T-helper 1 cell treated with Interleukin-12 subunit alpha and Interleukin-12 subunit beta and Interleukin-4 antibody, amounts not matched to agents 30 ng/mL and 1 ng/mL, for 36 hours (primary cell): Measurements from ENCODE around the gene ADAP1. TPM values are rescaled to one million over a fixed set of nuclear protein-coding genes. Genes with fewer than 3 reads are reported as not detected.
"Not testable (repeated sequence)": the region's sequence is repeated elsewhere in the genome, so short reads cannot be mapped to it uniquely, and the experiment has no call there.

Experiments used
- intact Hi-C: fragments of 100-400 bp; cut with micrococcal nuclease; formaldehyde crosslinking; loops from one replicate; pipeline ENCODE4 v1.15.1; 2024
- total RNA-seq: library from RNA; stranded (reverse); gene quantifications from 2 replicates; pipeline ENCODE4 v1.2.3, GENCODE V29; 2022

ADAP1 gene
- total RNA-seq, 1 donor from 2014 or later = 20.9 TPM

DNA sequence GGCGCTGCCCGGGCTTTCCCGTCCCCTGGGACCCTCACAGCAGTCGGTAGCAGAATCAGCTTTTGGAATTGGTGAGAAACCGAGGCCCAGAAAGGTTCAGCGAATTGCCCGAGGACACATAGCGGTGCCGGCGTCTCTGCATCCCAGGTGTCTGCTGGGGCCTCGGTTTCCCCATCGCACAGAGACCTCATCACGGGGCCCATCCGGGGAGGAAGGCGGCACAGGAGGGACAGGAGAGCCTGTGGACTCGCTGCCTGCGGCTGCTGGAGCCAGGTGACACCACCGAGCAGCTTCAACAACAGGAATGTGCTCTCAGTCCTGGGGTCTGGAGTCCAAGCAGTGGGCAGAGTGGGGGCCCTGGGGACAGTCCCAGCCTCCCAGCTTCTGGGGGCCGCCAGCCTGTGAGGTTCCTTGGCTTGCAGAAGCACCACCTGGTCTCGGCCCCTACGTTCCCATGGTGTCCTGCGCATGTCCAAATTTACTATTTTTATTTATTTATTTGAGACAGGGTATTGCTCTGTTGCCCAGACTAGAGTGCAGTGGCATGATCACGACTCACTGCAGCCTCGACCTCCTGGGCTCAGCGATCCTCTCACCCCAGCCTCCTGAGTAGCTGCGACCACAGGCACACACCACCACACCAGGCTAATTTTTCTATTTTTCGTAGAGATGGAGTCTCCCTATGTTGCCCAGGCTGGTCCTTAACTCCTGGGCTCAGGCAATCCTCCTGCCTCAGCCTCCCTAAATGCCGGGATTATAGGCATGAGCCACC lies 21.4 kb upstream of the ADAP1 start:
- intact Hi-C loops = loop anchor here (1.0 to 2.0 kb wide), 13 partner anchors 17 to 483 kb away; partner anchors contain the start of genes GET4, MICALL2, SUN1 and ZFAND2A

DNA sequence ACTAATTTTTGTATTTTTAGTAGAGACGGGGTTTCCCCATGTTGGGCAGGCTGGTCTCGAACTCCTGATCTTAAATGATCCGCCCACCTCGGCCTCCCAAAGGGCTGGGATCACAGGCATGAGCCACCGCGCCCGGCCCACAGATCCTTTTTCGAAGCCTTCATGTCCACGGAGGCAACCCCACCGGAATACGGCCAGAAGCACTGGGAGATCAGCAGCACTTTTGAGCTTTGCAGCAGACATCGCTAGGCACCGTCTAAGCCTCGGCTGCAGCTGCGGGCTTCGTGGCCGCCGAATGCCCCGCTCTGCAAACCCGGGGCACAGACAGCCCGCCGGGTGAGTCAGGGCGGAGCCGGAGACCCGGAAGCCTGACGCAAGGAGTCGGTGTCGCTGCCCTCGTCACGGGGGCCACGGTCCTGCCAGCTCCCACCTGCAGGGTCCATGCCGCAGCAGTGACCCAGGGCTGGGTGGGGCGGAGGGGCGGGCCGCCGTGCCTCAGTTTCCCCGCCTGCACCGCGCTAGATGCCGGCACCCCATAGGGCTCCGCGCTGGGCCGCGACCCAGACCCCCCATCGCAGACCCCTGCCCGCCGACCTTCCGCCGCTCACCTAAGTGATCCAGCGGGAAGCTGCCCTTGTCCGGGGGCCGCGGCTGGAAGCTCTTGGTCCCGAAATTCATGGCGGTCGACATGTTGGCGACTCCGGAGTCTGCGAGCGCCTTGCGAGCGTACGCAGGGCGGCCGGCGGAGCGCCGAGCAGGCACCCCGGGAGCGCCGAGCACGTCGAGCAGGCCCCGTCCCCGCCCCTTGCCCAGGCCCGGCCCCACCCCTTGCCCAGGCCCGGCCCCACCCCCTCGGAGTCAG lies 20.6 kb upstream of the ADAP1 start, which contains the start of gene COX19:
COX19 (minus strand) TSS at position 730 of the 862 bp plus-strand sequence; CDS start at position 690, 40 bp downstream.
- intact Hi-C loops = loop anchor here (1.0 to 2.0 kb wide), 14 partner anchors 18 to 484 kb away; partner anchors contain the start of genes GET4, MICALL2, SUN1 and ZFAND2A

DNA sequence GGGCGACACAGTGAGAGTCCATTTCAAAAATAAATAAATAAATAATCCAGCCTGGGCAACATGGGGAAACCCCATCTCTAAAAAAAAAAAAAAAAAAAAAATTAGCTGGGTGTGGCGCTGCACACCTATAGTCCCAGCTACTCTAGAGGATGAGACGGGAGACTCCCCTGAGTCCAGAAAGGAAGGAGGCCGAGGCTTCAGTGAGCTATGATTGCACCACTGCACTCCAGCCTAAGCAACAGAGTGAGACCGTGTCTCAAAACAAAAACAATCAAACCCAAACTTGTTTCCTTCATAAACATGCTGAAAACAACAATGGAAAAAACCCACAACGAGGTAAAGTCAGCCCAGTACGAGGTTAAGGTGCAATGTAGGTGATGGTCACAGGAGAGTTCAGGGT lies 19.7 kb upstream of the ADAP1 start:
- intact Hi-C loops = loop anchor here (1.0 to 2.0 kb wide), 3 partner anchors 66 to 157 kb away; no protein-coding TSS in a partner anchor

DNA sequence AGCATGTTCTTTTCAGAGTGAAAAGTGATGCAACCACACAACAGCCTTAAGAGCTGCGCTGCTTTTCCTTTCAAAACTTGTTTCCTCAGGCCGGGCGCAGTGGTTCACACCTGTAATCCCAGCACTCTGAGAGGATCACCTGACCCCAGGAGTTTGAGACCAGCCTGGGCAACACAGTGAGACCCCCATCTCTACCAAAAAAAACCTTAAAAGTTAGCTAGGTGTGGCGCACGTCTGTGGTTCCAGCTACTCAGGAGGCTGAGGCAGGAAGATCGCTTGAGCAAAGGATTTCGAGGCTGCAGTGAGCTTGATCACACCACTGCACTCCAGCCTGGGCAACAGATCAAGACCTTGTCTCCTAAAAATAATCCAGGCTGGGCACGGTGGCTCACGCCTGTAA lies 18.8 kb upstream of the ADAP1 start:
- intact Hi-C loops = no loop called here

DNA sequence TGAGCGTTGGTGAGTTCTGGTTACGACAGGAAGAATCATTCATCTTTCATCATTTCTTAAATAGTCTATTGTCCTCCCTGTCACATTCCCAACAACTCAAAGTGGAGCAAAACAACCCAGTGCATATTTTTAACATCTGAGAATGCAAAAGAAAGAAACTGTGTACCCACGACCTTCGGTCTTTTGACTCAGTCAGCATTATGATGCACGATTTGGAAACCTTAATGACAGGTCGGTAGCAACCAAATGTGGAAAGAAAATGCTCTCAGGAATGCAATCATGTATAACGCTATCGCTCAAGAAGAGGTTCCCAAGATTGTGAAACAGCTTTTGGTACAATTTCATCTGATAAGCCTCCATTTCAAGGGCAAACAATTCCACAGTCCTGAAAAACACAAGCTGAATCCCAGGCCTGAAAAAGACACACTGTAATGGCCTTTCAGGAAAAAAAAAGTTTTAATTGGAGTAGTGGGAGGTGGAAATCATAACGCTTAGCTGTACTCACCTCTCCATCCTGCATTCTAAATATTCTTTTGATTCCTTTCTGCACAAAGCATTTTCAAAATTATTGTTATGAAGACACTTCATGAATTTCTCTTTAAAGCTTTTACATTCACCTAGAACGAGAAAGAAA lies 18.3 kb upstream of the ADAP1 start:
- intact Hi-C loops = no loop called here

DNA sequence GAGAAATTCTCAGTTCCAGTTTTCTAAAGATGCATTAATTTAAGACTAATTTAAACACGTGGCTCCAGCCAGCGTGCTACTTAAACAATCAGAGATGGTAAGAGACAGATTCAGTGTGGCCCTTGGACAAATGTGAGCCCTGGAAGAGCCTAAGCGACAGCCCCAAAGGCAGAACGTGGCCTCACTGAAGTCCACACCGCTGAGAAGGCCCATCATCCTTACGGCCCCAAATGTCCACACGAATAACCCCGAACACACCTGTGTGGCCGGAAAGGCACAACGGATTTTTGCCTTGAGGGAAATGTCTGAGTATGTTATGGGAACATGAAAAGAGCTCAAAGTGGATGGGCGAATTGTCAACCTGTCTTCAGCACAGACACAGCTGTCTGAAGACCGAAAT lies 17.6 kb upstream of the ADAP1 start:
- intact Hi-C loops = no loop called here

DNA sequence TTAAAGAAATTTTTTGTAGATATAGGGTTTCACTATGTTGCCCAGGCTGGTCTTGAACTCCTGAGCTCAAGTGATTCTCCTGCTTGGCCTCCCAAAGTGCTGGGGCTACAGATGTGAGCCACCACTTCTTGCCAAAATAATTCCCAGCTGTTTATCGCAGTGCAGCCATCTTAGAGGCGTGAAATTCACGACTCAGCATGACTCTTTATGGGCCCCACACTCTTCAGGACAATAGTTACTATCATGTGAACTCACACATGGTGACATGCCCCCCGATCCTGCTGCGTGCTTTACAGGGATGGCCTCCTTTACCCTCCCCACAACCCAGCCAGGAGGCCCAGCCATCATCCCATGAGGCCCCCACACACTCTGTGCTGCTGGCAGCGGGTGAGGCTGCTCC lies 16.3 kb upstream of the ADAP1 start:
- intact Hi-C loops = no loop called here

DNA sequence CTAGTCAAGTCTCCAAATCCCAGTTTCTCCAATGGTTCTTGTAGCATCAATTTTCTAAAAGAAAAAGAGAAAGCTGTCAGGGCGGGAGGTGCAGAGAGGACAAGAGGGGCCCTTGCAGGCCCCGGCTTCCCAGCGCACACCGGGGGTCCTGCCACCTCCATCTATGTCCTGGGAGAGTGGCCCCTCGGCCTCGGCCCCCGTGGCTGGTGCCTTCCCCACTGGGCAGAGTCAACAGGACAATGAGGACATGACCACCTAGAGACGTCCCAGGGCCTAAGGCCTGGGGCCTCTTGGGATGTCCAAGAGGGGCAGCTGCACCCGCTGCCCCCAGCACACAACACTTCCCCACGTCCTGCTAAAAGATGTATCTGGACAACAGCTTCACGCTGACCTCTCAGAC lies 14.9 kb upstream of the ADAP1 start:
- intact Hi-C loops = no loop called here

DNA sequence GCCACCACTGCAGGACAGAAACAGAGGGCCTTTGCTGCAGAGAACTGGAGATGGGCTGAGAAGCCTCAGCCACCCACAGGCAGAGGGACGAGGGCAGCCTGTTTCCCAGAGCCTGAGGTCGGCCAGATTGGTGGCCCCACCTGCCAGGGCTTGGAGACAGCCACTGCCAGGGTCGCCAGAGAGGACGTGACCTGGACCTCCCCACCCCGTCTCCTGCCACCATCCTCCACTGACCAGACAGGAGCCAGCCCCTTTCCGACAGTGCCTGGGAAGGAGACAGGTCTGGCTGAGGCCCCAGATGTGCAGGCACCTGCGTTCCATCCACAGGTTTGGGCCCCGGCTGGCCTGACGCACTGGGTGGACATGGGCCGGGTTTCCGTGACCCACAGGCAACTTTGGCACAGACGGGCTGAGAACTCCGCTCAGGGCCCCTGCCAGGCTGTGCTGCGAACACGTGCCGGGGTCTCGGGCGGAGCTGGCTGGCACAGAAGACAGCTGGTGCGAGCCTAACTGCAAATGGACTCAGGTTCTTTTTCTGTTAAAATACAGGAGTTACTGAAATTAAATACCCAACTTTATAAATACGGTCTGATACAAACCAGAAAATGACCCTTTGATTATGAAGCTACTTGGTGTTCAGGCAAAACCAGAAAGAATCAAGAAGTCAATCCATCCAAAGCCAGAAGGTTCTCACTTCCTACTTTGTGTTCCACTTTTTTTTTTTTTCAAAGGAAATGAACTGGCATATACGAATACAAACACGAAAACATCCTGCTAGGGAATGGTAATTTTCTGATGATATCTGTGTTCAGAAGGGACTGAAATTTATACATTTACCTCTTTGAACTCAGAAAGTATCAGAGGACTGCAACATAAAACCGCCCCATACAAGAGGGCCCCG lies 14.0 kb upstream of the ADAP1 start:
- intact Hi-C loops = no loop called here

DNA sequence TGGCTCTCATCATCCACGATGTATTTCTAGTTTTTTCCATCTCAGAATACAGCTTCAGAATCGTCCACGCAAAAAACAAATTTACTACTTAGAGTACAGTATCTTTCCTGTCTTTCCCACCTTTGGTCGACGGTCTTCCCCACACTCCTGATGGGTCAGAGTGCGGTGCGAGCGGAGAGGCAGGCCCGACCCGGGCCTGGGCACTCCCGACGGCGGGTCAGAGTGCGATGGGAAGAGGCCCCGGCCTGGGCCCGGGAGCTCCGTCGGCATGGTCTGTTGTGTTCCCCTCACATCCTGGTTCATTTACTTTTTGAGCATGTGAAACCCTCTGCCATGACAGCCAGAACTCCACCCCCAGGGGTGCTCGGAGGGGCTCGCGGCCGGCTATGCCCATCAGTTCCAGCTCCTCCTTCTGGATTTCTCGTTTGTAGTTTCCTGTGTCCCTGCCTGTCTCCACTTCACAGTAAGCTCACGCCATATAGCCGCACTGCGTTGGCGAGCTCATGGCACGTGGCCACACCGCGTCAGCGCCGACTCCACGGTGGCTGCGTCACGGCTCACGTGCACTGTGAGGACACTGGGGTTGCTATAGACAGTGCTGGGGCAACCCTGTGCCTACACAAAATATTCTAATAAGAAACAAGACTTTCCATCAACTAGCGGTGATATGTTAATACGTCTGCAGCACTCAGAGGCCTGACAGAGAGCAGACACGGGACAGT lies 13.0 kb upstream of the ADAP1 start:
- intact Hi-C loops = no loop called here

DNA sequence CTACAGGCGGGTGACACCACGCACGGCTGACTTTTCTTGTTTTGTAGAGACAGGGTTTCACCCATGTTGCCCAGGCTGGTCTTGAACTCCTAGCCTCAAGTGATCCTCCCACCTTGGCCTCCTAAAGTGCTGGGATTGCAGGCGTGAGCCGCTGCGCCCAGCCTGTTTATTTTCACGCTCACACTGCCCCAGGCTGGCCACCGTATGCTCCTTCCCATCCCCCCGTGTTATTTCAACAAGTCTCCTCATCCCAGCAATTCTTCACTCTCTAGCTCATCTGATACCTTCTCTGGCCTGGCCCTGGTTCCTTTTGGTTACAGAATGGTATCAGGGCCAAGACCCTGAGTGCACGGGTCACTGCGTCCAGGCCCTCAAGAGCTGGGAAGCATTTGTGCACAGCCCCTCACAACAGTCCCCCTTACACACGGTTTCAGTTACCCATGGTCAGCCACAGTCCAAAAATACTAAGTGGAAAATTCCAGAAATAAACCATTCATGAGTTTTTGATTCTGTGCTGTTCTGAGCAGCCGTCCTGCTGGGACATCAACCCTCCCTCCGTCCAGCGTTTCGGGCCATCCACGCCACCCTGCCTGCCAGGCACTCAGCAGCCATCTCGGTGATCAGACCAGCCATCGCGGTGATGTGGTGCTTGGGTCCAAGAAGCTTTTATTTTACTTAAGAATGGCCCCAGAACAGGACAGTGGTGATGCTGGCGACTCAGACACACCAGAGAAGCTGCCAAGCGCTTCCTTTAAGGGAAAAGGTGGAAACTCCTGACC lies 12.0 kb upstream of the ADAP1 start:
- intact Hi-C loops = no loop called here

DNA sequence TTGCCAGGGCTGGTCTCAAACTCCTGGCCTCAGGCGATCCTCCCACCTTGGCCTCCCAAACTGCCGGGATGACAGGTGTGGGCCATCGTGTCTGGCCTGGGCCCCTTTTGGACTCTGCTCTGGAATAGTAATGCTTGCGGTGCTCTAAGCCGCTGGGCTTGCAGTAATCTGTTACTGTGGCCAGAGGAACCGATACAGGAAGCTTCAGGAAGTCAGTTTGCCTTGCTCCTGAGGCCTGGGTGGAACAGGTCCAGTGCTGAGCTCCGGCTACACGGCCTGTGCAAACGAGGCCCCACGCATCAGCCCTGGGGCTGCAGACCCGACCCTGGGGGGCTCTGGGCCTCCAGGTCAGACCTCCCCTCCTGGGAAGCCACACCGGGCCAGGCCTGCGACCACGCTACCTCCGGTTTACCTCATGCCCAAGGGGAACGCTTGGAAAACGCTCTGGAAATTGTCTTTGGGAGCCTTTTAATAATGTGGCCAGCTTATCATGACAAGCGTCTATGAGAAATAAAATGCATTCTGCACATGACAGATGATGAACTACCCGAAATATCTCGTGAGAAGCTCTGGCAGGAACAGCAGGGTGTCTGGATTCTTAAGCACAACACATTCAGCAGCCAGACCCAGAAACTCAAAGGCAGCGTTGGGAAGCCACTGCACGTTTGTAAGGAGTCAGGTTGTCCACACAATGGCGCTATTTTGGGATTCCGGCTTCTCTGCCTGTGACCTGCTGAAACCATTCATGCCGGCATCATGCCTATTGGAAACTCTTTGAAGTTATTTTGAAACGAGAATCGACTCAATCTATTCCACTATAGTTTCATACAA lies 10.1 kb upstream of the ADAP1 start:
- intact Hi-C loops = no loop called here

DNA sequence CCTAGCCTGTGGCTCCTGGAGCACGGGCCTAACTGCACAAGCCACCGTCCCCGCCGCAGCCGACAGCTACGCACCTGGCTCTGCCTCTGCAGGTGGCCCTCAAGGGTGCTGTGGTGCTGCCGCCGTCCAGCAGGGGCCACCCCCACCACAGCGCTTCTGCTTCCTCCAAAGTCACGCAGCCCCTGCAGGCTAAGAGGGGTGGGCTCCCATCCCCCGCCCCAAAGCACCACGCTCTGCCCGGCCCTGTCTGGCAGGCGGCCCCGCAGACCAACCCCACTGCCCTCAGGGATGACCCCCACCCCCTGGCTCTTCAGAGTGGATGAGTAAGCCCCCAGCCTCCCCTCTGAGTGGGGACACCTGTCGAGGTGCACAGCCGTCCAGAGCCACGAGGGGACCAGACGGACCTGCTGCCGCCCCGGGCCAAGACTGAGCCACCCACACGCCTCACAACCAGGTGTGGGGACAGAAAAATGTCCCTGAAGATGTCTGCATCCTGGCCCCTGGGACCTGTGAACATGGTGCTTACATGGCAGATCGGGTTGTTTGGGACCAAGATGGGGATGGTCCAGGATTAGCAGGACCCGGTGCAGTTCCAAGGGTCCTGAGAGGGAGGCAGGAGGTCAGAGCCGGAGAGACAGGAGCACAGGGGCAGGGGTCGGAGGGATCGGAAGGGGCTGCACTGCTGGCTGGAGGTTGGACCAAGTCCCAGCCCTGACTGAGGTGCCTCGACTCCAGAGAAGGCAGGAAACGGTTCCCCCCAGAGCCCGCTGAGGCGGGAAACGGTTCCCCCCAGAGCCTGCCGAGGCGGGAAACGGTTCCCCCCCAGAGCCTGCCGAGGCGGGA lies 9.0 kb upstream of the ADAP1 start:
- intact Hi-C loops = no loop called here

DNA sequence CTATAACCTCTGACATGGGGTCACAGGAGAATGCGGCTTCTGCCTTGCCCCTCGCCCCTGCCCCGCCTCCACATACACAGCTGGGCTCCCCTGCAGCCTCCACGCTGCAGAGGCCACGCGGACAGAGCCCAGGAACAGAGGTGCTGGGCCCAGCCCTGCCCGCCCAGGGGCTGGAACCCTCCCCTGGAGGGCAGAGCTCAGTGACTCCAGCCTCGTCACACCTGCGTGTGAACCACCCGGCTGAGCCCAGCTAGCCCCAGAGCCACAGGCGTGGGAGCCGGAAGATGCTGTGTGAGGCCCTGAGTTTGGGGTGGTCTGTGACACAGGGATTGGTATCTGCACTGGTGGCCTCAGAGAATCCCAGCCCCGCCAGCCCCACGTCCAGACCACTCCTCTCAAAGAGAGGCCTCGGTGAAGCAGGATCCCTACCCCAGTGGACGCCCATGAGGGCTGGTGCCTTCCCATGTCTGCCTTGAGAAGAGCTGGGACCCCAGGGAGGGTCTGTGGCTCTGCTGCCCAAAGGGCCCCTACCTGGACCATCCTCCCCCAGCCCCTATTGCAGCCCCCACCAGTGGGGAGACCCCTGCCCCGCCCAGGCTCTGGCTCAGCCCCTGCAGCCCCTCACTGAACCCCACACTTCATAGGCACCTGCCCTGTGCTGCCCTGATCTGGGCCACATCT lies 8.1 kb upstream of the ADAP1 start:
- intact Hi-C loops = no loop called here

DNA sequence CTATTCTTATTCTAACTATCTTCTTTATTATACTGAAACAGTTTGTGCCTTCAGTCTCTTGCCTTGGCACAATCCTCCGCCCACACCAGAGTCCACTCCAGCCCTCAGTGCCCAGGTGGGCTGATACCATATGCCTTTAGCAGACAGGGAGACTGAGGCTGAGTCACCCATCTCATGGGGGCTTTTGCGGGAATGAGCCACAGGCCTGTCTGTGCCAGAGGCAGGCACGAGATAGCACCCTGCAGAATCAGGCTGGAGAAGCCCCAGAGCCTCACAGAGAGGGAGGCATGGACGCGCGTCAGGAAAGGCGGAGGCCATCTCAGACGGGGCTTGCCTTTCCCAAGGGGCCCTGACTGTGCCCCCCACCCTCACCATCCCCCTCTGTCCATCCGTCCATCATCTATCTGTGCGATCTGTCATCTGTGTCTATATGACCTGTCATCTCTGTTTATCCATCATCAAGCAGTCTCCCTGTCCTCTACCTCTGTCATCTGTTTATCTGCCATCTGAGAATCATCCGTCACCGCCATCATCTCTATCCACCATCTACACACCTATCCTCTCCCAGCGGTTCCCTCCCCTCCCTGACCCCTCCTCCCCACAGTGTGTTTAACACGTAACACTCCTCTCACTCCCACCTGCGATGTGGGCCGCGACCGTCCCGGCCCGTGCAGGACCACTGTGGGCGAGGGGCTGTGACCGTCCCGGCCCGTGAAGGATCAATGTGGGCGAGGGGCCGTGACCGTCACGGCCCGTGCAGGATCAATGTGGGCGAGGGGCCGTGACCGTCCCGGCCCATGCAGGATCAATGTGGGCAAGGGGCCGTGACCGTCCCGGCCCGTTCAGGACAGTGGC lies 7.3 kb upstream of the ADAP1 start:
- intact Hi-C loops = no loop called here

DNA sequence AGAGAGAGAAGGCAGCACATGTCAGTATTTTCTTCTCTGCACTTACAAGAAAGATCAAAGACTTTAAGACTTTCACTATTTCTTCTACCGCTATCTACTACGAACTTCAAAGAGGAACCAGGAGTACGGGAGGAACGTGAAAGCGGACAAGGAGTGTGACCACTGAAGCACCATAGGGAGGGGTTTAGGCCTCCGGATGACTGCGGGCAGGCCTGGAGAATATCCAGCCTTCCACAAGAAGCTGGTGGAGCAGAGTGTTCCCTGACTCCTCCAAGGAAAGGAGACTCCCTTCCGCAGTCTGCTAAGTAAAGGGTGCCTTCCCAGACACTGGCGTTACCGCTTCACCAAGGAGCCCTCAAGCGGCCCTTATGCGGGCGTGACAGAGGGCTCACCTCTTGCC lies 6.5 kb upstream of the ADAP1 start:
- intact Hi-C loops = not testable (repeated sequence)
